Body of pancreas (tissue), 4 donors: ENCODE results near the gene WDFY4.

Source experiments
- CTCF ChIP-seq, 7 experiments: fragments of 450-650 bp in 4 of 7; fragments of 200-600 bp in 3 of 7; sonication (generic) in 3 of 7; IDR thresholded peaks; one replicate each; pipeline ENCODE4 v1.5.1; 2016 to 2019; ENCODE audit warnings: antibody characterized with exemption in 7 of 7
- POLR2A ChIP-seq, 3 donors: fragments of 450-650 bp; IDR thresholded peaks; one replicate each; pipeline ENCODE4 v1.6.1; 2016; ENCODE audit warnings: antibody characterized with exemption in 3 of 3, mild to moderate bottlenecking in 2 of 3

- TF ChIP-seq POLR2A (IDR thresholded peaks at IDR 0.05) (no peak), CTCF (IDR thresholded peaks at IDR 0.05) (peak; percentile 40 to 70 (median 62))
These were observed 296.7 kb downstream of the WDFY4 start for GRCh38 chr10:48981310-48981907.
